GM21529 (cell line): ENCODE data around the gene SLC35A2.

Experiments used
- ATAC-seq: cut with Tn5 transposase; IDR thresholded peaks from one replicate; pipeline ENCODE4 v1.9.1; 2021; ENCODE audit not compliant: unreplicated experiment

SLC35A2 gene

DNA sequence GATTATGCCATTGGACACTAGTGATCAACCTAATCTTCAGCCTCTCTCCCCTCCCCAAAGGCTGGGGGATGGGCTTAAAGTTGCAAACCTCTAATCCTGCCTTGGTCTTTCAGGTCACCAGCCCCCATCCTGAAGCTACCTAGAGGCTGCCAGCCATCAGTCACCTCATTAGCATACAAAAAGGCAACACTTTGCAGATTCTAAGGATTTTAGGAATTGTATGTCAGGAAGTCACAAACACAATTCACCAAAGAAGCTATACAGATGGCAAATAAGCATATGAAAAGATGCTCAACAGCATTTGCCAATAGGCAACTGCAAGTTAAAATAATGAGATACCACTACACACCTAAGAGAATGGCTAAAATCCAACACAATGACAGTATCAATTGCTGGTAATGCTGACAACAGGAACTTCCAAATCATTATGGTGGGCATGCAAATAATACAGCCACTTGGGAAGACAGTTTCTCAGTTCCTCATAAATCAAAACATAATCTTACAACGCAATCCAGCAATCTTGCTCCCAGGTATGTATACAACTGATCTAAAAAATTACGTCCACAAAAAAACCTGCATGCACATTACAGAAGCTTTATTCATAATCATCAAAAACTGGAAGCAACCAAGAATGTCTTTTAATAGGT lies 16.4 kb upstream of the SLC35A2 start:
- ATAC-seq, result no peak

DNA sequence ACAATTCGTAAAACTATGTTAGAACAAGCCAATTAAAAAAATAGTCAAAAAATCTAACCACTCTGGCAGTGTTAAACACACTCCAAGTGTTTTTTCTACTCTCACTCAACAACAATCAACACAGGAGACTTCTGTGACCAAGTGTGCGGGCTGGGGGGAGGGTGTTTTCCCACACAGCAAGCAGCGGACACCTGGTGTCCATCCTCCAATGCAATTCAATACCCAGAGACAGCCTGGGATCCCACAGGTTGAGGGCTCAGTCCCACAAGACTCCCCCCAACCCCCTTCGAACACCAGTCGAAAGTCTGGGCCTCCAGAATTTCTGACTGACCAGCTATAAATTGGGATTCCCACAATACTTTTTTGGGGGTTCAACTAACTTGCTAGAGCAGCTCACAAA lies 15.7 kb upstream of the SLC35A2 start:
- ATAC-seq, result no peak

- no peak for ATAC-seq
These were observed 12.8 kb upstream of the SLC35A2 start for GRCh38 chrX:48924270-48924669.

- no peak for ATAC-seq
These were observed 12.3 kb upstream of the SLC35A2 start for GRCh38 chrX:48923771-48924170.

GRCh38 chrX:48920718-48921104 lies 9.3 kb upstream of the SLC35A2 start:
- ATAC-seq, result no peak

DNA sequence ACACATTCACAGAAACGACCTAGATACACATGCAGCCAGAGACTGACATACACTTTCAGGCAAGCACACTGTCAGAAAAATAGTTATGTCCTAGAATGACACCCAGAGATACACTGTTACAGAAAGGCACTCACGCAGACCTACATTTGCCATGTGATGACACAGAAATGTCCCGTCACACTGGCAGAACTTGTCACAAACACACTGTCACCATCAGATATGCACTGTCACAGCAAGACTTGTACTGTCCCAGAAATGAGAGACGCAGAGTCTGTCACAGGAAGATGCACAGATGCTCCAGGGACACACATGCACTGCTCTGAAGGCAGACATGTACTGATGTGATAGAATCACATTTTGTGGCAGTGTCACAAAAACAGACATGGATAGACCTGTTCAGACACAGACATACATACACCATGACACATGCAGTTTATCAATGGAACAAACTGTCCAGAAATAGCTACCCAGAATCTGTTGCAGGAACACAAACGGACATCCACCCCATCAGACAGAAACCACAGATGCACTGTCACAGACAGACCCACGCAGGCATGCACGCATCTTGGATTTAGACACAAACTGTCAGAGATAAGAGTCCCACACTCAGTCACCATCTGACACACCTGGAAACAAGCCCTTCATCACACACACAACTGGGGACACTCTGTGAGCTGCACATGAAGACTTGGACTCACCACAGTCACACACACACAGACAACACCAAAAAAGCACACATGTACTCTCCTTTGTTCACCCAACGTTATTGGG lies 8.7 kb upstream of the SLC35A2 start:
- no peak for ATAC-seq

DNA sequence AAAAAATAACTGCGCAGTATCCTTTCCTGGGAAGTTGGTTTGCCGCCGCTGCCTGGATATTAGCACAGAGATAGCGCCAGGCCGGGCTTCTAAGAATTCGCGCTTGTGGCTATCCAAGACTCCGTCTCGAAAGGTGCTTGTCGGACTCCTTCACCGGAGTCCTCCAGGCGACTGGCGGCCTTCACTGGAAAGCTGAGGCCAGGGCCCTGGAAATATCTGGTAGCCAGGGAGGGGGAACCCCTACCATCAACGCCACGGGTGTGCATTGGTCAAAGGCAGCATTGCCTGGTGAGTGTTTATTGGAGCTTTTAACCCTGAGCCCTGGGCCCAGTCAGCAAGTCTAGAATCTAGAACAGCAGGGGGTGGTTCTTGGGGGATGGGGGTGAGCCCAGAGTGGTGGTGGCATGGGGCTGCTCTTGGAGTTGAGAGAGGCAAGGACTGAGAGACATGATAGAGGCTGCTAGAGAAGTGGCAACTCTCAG lies 8.0 kb upstream of the SLC35A2 start:
- no peak for ATAC-seq

- ATAC-seq, result peak; percentile 70
These were observed 7.3 kb upstream of the SLC35A2 start, which contains the start of gene PIM2 for GRCh38 chrX:48918643-48919340. PIM2 (minus strand) TSS chrX:48919024; CDS start chrX:48918834, 190 bp downstream.

GRCh38 chrX:48918301-48918642 lies 6.8 kb upstream of the SLC35A2 start:
- ATAC-seq, result no peak

- peak; percentile 33 for ATAC-seq
These were observed 5.9 kb upstream of the SLC35A2 start for GRCh38 chrX:48917139-48918001.

GRCh38 chrX:48914593-48915493 lies 3.4 kb upstream of the SLC35A2 start:
- ATAC-seq, result no peak

DNA sequence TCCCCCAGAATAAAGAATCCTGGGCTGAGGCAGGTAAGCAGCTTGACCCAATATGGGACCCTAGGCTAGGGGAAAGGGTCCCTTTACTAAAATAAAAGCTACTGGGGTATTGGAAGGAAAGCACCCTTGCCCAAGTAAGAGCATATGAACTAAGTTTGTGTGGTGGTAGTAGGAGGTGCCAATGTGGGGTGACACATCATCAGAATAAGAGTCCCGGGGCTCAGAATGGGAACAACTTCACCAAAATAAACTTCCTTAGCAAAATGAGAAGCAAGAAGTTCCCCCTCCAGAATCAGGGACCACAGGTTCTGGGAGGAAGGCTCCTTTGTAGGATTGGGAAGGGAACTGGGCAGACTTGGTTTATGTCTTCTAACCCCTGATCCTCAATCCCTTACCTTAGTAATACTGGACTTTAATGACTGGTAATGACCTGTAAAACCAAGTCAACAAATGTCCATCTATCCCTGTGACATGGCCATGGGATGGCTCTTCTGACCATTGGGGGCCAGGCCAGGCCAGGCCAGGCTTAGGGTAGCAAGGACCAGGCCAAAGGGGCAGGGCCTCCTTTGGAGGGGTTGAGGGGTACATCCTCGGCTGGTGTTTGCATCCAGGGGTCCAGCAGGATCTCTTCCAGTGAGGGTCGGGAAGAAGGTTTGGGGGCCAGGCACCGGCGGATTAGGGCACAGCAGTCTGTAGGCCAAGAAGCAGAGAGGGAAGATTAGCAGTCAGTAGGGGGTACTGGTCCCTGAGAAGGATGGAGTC lies 2.3 kb upstream of the SLC35A2 start:
- no peak for ATAC-seq

DNA sequence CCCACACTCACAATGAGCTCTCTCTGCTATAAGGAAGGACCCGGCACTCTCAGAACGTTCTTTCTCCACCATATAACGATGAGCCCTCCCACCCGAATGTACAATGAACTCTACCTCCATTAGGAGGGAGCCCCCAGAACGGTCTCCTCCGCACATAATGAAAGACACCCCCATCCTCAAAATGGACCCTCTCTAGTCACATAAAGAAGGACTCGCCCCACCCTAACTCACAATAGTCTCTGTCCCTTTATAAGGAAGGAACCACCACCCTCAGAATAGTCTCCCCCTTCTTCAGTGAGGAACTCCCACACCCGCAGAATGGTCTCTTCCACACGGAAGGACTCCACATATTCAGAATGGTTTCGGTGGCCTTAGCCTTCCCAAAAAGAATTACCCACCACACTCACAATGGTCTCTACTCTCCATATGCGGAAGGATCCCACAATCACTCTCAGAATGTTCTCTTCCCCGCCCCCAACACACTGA lies 477 bp downstream of the SLC35A2 start:
- no peak for ATAC-seq

- ATAC-seq, result no peak
These were observed 1.6 kb downstream of the SLC35A2 start for GRCh38 chrX:48909703-48910294.

GRCh38 chrX:48908600-48908999 lies 2.8 kb downstream of the SLC35A2 start:
- no peak for ATAC-seq

DNA sequence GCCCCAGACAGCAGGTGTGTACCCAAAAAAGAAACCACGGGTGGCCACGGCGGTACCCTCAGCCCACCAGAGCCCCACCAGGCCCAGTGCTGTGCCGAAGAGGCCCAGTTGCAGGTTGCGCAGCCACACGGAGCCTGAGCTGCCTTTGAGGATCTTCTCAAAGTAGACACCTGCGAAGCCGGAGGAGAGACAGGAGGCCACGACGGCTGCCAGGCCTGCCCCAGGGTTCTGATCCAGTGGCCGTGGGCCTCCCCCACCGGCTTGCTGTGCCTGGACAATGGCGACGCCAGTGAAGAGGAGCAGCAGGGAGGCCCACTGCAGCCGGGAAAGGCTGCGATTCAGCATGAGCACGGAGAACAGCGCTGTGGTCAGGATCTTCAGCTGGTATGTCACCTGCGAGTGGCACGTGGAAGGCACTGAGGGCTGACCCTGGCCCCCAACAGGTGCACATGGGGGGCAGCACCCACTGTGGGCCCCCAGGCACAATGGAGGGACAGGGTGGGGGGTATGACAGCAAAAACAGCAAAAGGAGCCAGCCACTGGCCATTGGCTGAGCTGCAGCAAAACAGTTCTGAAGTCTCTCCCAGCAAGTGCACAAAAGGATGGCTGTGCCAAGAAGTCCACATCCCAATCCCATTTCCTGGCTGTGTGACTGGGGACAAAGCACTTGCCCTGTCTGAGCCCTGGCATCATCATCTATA lies 6.2 kb downstream of the SLC35A2 start:
- no peak for ATAC-seq

- ATAC-seq, result no peak
These were observed 6.8 kb downstream of the SLC35A2 start for GRCh38 chrX:48904626-48905025.

- no peak for ATAC-seq
These were observed 7.3 kb downstream of the SLC35A2 start for GRCh38 chrX:48904180-48904579.
